HEK293 (cell line): ENCODE measurements around the gene HSPB2.

Source experiments
- CTCF ChIP-seq: fragments of 450-650 bp; formaldehyde crosslinking; IDR thresholded peaks from 2 replicates; pipeline ENCODE4 v1.5.1; 2016; ENCODE audit warnings: missing biosample characterization, missing genetic modification characterization
- SP7 ChIP-seq: fragments of 450-650 bp; formaldehyde crosslinking; IDR thresholded peaks from 2 replicates; pipeline ENCODE4 v1.5.1; 2016; ENCODE audit warnings: missing biosample characterization, missing genetic modification characterization

GRCh38 chr11:111886844-111887243, 25.7 kb upstream of the HSPB2 start:
- TF ChIP-seq CTCF (tag by site-specific recombination) (no peak), SP7 (no peak)
